ENCODE results near the gene CNTLN.
A peak's percentile ranks its signal among the peaks of the same experiment; 100 is the strongest.
"Not testable (repeated sequence)": the region's sequence is repeated elsewhere in the genome, so short reads cannot be mapped to it uniquely, and the experiment has no call there.

Gene CNTLN

DNA sequence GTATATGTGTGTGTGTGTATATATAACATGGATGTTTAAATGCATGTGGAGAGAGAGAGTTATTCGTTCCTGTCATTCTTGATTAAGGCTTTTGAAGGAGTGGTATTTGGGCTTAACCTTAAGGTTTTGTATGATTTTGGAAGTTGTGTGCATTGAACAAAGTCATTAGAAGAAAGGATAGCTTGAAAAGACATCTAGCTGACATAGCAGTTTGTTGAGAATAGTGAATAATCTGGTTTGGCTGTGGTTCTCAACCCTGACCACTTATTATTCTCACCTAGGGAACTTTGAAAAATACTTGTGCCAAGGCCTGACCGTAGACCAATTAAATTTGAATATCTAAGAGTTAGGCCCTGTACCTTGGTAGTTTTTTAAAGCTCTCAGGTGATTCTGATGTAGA, 303.0 kb downstream of the CNTLN start:
- TF ChIP-seq, protein P1, sequence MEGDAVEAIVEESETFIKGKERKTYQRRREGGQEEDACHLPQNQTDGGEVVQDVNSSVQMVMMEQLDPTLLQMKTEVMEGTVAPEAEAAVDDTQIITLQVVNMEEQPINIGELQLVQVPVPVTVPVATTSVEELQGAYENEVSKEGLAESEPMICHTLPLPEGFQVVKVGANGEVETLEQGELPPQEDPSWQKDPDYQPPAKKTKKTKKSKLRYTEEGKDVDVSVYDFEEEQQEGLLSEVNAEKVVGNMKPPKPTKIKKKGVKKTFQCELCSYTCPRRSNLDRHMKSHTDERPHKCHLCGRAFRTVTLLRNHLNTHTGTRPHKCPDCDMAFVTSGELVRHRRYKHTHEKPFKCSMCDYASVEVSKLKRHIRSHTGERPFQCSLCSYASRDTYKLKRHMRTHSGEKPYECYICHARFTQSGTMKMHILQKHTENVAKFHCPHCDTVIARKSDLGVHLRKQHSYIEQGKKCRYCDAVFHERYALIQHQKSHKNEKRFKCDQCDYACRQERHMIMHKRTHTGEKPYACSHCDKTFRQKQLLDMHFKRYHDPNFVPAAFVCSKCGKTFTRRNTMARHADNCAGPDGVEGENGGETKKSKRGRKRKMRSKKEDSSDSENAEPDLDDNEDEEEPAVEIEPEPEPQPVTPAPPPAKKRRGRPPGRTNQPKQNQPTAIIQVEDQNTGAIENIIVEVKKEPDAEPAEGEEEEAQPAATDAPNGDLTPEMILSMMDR (IDR thresholded peaks at IDR 0.05; ENCODE audit: insufficient read depth, missing control alignments), result no peak
- FAIRE-seq (no peak), DNase-seq (ENCODE audit: insufficient read length, low spot score) (no peak)

DNA sequence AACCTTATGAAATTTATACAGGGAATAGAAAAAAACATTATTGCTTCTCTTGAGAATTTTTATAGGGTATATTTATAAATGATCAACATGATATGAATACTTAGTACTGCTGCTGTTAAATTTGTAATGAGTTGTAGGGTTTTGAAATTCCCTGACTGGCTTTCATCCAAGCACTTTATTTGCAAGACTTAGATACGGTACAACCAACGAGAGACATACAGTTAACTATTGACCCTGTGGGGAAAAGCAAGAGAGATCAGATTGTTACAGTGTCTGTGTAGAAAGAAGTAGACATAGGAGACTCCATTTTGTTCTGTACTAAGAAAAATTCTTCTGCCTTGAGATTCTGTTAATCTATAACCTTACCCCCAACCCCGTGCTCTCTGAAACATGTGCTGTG, 310.3 kb downstream of the CNTLN start:
- not testable (repeated sequence) for DNase-seq (ENCODE audit: insufficient read length, low spot score); FAIRE-seq

DNA sequence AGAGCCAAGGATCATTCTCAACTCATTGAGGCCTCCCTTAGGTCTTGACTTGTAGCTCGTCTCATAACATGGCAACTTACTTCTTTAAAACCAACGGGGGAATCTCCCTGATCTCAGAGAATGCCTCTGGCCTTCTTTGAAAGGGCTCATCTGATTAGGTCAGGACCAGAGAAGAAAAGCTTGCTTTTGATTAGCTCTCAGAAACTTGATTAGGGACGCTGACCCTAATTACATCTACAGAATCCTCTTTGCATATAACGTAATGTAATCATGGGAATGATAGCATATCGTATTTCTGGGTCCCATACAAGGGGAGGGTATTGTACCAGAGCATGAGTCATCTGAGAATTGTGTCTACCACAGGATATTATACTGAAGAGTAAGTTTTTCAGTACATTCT, 318.9 kb downstream of the CNTLN start:
- FAIRE-seq (no peak), DNase-seq (ENCODE audit: insufficient read length, low spot score) (no peak)
- TF ChIP-seq, protein P1 (IDR thresholded peaks at IDR 0.05; ENCODE audit: insufficient read depth, missing control alignments), result no peak

DNA sequence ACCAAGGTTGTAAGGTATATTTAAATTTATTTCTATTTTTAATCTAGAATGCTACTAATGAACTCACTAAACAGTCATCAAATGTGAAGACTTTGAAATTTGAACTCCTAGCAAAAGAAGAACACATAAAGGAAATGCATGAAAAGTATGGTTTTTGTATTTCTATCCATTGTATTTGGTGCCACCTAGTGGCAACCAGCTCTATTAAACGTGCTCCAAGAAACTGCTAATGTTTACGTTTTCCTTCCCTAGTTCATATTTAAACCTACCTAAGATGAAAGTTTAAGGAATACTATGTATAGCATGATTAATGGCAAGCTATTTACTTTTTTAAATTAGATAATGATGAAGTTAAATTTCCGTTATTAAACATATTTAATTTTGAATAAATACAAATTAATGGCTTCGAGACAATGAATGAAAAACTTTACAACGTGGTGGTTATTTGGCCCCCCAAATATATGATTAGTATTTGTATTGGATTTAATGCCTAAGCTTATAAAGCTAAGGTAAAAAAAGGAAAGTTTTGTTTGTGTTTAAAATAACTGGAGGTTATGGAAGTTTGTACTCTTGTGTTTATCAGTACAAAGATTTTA, 328.1 kb downstream of the CNTLN start:
- DNase-seq (ENCODE audit: insufficient read length, low spot score), result no peak
- peak; percentile 93 for FAIRE-seq
- TF ChIP-seq, protein P1 (IDR thresholded peaks at IDR 0.05; ENCODE audit: insufficient read depth, missing control alignments), result peak; percentile 89

DNA sequence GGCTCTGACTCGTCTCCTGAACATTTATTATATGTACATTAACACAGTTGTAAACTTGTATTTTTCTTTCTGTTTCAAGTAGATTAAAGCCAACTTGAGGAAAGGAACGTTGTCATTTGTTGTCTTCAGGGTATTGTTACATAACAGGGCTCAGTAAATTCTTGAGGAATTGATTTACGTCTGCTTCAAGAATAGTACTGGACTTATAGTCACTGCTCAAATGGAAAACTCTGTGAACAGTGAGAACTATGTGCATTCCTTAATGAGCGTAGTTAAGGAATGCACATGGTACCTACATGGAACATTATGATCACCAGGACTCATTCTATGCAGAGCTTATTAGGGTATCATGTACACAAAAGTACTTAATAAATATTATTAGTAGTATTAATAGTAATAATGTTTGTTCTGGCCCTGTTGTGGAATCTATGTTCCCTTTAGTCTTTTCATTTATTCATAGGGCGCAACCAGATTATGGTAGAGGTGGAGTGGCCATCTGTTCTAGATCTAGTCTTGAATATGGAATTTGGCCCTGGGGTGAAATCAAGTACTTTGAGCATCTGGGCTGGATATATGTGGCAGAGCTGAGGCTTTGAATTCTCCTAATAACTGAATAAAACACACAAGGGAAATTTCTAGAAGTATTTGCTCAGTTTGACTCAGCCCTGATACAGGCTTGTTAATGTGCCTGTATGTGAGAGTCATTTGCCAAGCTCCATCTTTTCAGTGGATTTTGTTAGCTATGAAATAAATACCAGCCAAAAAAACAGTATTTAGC, 335.4 kb downstream of the CNTLN start:
- TF ChIP-seq, protein P1 (IDR thresholded peaks at IDR 0.05; ENCODE audit: insufficient read depth, missing control alignments), result no peak
- FAIRE-seq (no peak), DNase-seq (ENCODE audit: insufficient read length, low spot score) (no peak)

DNA sequence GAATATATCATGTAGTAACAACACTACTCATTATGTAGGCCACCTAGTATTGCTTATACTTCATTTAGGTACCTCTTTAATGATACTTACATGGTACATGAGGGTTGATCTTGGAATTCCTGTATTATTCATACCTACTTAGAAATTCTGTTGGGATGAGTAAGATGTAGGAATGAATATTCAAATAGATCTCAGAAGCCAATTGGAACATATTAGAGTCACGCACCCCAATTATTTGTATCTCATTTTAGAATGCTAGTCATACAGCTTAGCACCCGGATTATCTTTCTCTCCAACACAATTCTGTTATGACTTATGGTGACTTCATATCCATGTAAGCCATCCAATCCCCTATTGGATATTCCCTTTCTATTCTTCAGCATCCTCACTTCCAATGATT, 337.3 kb downstream of the CNTLN start:
- DNase-seq (ENCODE audit: insufficient read length, low spot score) (no peak), FAIRE-seq (peak; percentile 61)
- TF ChIP-seq, protein P1 (IDR thresholded peaks at IDR 0.05; ENCODE audit: insufficient read depth, missing control alignments), result no peak

DNA sequence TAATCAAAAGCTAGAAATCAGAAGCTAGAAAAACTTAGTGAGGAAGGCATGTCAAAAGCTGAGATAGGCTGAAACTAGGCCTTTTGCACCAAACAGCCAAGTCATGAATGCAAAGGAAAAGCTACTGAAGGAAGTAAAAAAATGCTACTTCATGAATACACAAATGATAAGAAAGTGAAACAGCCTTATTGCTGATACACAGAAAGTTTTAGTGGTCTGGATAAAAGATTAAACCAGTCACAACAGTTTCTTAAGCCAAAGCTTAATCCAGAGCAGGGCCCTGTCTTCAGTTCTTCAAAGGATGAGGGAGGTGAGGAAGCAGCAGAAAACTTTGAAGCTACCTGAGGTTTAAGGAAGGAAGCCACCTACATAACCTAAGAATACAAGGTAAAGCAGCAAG, 341.6 kb downstream of the CNTLN start:
- TF ChIP-seq, protein P1 (IDR thresholded peaks at IDR 0.05; ENCODE audit: insufficient read depth, missing control alignments), result no peak
- DNase-seq (ENCODE audit: insufficient read length, low spot score) (no peak), FAIRE-seq (no peak)
